Measurements from ENCODE around the gene PDGFD.
A peak's percentile ranks its signal among the peaks of the same experiment; 100 is the strongest.

PDGFD gene

DNA sequence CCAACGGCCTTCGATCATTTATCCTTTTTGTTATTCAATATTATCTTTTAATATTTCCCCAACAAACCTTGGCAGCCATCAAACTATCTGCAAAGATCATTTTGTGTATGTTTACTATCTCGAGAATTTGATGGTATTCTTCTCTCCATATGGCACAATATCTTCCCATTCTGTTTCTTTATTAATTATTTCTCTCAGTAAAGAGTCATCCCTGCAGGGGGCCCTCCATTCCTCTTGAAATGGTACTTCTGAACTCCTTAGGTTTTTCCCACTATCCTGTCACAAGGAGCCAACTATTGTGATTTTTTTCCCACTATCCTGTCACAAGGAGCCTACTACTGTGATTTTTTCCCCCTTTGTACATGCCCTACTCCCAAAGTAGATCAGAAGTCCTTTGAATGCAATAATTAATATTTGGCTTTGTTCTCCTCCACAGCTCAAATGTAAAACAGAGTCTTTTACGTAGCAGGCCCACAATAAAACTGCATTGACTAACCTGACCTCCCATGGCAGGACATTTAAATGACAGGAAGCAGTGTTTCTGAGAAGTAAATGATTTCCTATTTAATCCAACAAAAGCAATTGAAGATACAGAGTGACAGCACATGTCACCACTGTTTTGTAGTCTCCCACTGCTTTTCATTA is 43.3 kb downstream of the PDGFD start:
- Histone ChIP-seq H3K4me3 (ENCODE audit: low read length) (no peak overlapping the region), H3K4me1 (ENCODE audit: control insufficient read depth, insufficient read depth, low read length) (peaks cover 8% of the 10 kb centered on the region), H3K9me3 (ENCODE audit: control insufficient read depth, low read length) (no peaks in the 10 kb centered on the region), H3K36me3 (ENCODE audit: control insufficient read depth, insufficient read depth, low read length, severe bottlenecking) (no peaks in the 10 kb centered on the region), H3K9ac (ENCODE audit: low read length) (no peak overlapping the region), H3K27me3 (replicated peaks; ENCODE audit: control insufficient read depth, insufficient read depth, low read length) (no peaks in the 10 kb centered on the region)
- no peak for DNase-seq (ENCODE audit: low read depth)

DNA sequence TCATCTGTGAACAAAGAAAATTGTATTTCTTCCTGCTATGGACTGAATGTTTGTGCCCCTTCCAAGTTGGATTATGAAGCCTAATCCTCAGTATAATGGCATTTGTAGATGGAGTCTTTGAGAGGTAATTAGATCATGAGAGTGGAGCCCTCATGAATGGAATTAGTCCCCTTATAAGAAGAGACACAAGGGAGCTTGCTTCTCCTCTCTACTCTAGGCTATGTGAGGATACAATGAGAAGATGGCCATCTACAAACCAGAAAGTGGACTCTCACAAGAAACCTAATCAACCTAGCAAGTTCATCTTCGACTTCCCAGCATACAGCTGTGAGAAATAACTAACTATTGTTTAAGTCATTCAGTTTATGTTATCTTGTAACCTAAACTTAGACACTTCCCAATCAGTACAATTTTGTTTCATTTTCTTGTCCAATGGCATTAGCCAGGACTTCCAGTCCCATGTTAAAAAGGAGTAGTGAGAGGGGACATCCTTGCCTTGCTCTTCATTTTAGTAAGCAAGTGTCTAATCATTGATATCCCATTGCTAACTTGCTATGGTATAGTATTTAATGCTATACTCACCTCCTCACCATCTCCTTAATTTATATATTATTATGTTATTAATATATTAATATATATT is 45.7 kb downstream of the PDGFD start:
- no peaks in the 10 kb centered on the region for H3K36me3 ChIP-seq (ENCODE audit: control insufficient read depth, insufficient read depth, low read length, severe bottlenecking)
- no peak for DNase-seq (ENCODE audit: low read depth)
- H3K27me3 ChIP-seq (replicated peaks; ENCODE audit: control insufficient read depth, insufficient read depth, low read length) = no peaks in the 10 kb centered on the region
- H3K4me3 ChIP-seq (ENCODE audit: low read length) = no peak overlapping the region
- no peak overlapping the region for H3K9ac ChIP-seq (ENCODE audit: low read length)
- H3K4me1 ChIP-seq (ENCODE audit: control insufficient read depth, insufficient read depth, low read length) = no peaks in the 10 kb centered on the region
- H3K9me3 ChIP-seq (ENCODE audit: control insufficient read depth, low read length) = no peaks in the 10 kb centered on the region

DNA sequence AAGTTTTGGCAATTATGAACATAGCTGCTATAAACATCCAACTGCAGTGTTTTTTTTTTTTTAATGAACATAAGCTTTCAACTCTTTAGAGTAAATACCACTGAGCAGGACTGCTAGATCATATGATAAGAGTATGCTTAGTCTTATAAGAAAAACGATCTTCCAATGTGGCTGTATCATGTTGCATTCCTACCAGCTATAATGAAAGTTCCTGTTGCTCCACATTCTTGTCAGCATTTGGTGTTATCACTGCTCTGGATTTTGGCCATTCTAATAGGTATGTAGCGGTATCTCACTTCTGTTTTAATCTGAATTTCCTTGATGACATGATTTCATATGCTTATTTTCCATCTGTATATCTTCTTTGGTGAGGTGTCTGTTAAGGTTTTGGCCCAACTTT is 50.4 kb downstream of the PDGFD start:
- Histone ChIP-seq H3K27me3 (replicated peaks; ENCODE audit: control insufficient read depth, insufficient read depth, low read length) (no peaks in the 10 kb centered on the region), H3K4me3 (ENCODE audit: low read length) (no peak overlapping the region), H3K36me3 (ENCODE audit: control insufficient read depth, insufficient read depth, low read length, severe bottlenecking) (no peaks in the 10 kb centered on the region), H3K9ac (ENCODE audit: low read length) (no peak overlapping the region), H3K9me3 (ENCODE audit: control insufficient read depth, low read length) (no peaks in the 10 kb centered on the region), H3K4me1 (ENCODE audit: control insufficient read depth, insufficient read depth, low read length) (peaks cover 11% of the 10 kb centered on the region)
- no peak for DNase-seq (ENCODE audit: low read depth)

DNA sequence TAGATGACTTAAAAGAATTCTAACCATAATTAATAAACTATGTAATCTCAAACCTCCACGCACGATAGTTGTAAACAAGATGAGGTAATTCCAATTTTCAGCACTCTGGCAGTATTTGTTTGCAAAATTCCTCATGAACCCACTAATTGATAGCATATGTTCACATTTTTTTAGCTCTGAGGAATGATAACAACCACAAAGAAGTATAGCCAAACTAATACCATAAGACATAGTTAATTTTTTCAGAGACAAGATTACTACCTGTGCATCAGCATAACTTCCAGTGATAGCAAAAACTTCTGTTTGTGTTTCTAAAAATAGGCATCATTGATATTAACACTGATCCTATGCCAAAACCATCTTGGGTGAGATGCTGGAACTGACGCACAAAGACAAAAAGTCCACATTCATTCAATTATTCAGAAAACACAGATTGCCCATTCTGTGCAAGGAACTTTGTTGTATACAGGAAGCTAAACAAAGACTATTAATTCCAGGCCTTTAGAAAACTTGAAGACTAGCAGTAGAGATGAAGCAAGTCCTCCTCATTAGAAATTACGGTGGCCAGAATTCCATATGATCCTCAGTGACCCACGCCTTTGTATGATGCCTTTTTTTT is 57.7 kb downstream of the PDGFD start:
- H3K4me3 ChIP-seq (ENCODE audit: low read length) = peak overlapping the region; percentile 58
- DNase-seq (ENCODE audit: low read depth) = peak; percentile 82

DNA sequence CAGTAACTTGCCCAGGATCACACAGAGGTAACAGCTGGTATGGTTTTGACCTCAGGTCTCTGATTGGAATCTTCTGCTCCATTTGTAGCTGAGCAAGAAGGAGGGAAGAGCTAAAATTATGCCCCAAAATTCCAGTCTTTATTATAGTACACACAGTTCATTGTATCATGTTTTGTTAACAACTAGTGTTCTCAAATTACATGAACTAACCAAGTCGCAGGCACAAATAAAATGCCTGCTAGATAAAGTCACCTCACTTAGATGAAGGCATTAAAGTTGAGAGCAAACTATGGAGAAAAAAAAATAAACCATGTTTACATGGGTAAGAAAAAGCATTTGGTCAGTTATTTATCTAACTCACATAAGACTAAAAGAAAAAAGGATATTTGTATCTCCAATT is 58.8 kb downstream of the PDGFD start:
- H3K9me3 ChIP-seq (ENCODE audit: control insufficient read depth, low read length) = no peaks in the 10 kb centered on the region
- no peaks in the 10 kb centered on the region for H3K36me3 ChIP-seq (ENCODE audit: control insufficient read depth, insufficient read depth, low read length, severe bottlenecking)
- peak overlapping the region; percentile 58 for H3K4me3 ChIP-seq (ENCODE audit: low read length)
- DNase-seq (ENCODE audit: low read depth) = peak; percentile 54
- peak overlapping the region; percentile 69 for H3K9ac ChIP-seq (ENCODE audit: low read length)
- peaks cover 23% of the 10 kb centered on the region for H3K4me1 ChIP-seq (ENCODE audit: control insufficient read depth, insufficient read depth, low read length)
- no peaks in the 10 kb centered on the region for H3K27me3 ChIP-seq (replicated peaks; ENCODE audit: control insufficient read depth, insufficient read depth, low read length)

More for the DNA sequence above, 57.7 kb downstream of the PDGFD start:
- Histone ChIP-seq H3K4me1 (ENCODE audit: control insufficient read depth, insufficient read depth, low read length) (peaks cover 30% of the 10 kb centered on the region), H3K9ac (ENCODE audit: low read length) (peak overlapping the region; percentile 69), H3K36me3 (ENCODE audit: control insufficient read depth, insufficient read depth, low read length, severe bottlenecking) (no peaks in the 10 kb centered on the region), H3K27me3 (replicated peaks; ENCODE audit: control insufficient read depth, insufficient read depth, low read length) (no peaks in the 10 kb centered on the region), H3K9me3 (ENCODE audit: control insufficient read depth, low read length) (no peaks in the 10 kb centered on the region)

DNA sequence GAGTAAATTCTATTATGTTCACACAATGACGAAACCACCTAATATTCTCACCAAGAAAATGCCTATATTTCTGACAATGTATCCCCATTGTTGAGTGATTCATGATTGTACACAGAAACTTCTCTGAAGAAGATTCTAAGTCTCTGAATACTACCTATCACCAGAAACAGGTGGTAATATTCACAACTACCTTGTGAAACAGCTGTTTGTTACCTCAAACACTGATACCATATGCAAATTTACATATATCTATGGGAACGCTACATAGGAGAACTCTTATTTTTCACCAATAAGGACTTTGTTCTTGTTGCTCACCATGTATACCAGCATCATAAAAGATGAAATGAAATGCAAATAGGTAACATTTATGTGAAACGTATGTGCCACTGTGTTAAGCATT is 59.3 kb downstream of the PDGFD start:
- Histone ChIP-seq H3K27me3 (replicated peaks; ENCODE audit: control insufficient read depth, insufficient read depth, low read length) (no peaks in the 10 kb centered on the region), H3K4me1 (ENCODE audit: control insufficient read depth, insufficient read depth, low read length) (peaks cover 19% of the 10 kb centered on the region), H3K9me3 (ENCODE audit: control insufficient read depth, low read length) (no peaks in the 10 kb centered on the region), H3K36me3 (ENCODE audit: control insufficient read depth, insufficient read depth, low read length, severe bottlenecking) (no peaks in the 10 kb centered on the region), H3K9ac (ENCODE audit: low read length) (peak overlapping the region; percentile 33), H3K4me3 (ENCODE audit: low read length) (peak overlapping the region; percentile 5)
- DNase-seq (ENCODE audit: low read depth) = no peak

DNA sequence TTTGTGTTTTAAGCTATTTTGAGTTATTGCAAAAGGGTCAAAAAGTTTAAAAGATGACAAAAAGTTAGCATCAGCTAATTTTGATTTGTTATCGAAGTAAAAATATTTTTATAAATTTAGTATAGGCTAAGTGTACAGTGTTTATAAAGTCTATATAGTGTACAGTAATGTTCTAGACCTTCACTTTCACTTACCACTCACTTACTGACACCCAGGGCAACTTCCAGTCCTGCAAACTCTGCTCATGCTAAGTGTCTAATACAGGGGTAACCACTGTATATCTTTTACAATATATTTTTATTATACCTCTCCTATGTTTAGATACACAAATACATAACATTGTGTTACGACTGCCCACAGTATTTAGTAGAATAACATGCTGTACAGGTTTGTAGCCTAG is 59.7 kb downstream of the PDGFD start:
- DNase-seq (ENCODE audit: low read depth) = no peak
- no peak overlapping the region for H3K4me3 ChIP-seq (ENCODE audit: low read length)
- no peaks in the 10 kb centered on the region for H3K9me3 ChIP-seq (ENCODE audit: control insufficient read depth, low read length)
- peaks cover 19% of the 10 kb centered on the region for H3K4me1 ChIP-seq (ENCODE audit: control insufficient read depth, insufficient read depth, low read length)
- H3K9ac ChIP-seq (ENCODE audit: low read length) = no peak overlapping the region
- H3K36me3 ChIP-seq (ENCODE audit: control insufficient read depth, insufficient read depth, low read length, severe bottlenecking) = no peaks in the 10 kb centered on the region
- H3K27me3 ChIP-seq (replicated peaks; ENCODE audit: control insufficient read depth, insufficient read depth, low read length) = no peaks in the 10 kb centered on the region

DNA sequence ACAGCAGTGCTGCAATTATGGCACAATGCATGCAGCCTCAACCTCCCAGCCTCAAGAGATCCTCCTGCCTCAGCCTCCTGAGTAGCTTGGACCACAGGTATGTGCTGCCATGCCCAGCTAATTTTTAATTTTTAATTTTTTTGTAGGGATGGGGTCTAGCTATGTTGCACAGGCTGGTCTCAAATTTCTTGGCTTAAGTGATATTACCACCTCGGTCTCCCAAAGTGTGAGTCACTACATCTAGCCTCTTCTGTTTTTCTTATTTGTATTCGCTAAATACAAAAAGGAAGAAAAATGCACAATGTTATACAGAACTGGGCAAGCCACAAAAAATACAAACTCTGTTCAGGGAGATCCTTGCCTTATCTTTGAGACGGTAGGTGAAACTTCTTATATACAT is 65.4 kb downstream of the PDGFD start:
- no peaks in the 10 kb centered on the region for H3K36me3 ChIP-seq (ENCODE audit: control insufficient read depth, insufficient read depth, low read length, severe bottlenecking)
- H3K4me1 ChIP-seq (ENCODE audit: control insufficient read depth, insufficient read depth, low read length) = peaks cover 22% of the 10 kb centered on the region
- no peaks in the 10 kb centered on the region for H3K9me3 ChIP-seq (ENCODE audit: control insufficient read depth, low read length)
- no peak overlapping the region for H3K9ac ChIP-seq (ENCODE audit: low read length)
- no peaks in the 10 kb centered on the region for H3K27me3 ChIP-seq (replicated peaks; ENCODE audit: control insufficient read depth, insufficient read depth, low read length)
- DNase-seq (ENCODE audit: low read depth) = no peak
- H3K4me3 ChIP-seq (ENCODE audit: low read length) = no peak overlapping the region

DNA sequence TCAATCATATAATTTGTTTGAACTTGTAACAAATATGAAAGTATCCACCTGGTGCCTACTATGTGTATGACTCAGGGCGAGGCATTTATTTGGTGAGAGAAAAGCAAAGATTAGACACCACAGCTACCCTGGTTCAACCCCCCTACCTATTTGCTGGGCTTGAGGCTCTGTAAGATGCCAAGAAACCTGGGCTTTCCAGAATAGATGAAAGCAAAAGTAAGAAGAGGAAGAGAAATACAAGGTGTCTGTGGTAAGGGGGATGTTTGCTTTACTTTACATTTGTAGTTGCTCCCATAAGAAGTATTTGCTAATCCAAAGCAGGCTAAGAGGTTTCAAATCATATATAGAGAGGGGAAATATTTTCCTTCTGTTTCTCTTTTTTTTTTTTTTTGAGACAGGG is 65.8 kb downstream of the PDGFD start:
- Histone ChIP-seq H3K9me3 (ENCODE audit: control insufficient read depth, low read length) (no peaks in the 10 kb centered on the region), H3K36me3 (ENCODE audit: control insufficient read depth, insufficient read depth, low read length, severe bottlenecking) (no peaks in the 10 kb centered on the region), H3K9ac (ENCODE audit: low read length) (no peak overlapping the region), H3K4me3 (ENCODE audit: low read length) (no peak overlapping the region), H3K27me3 (replicated peaks; ENCODE audit: control insufficient read depth, insufficient read depth, low read length) (no peaks in the 10 kb centered on the region), H3K4me1 (ENCODE audit: control insufficient read depth, insufficient read depth, low read length) (peaks cover 27% of the 10 kb centered on the region)
- DNase-seq (ENCODE audit: low read depth) = no peak

DNA sequence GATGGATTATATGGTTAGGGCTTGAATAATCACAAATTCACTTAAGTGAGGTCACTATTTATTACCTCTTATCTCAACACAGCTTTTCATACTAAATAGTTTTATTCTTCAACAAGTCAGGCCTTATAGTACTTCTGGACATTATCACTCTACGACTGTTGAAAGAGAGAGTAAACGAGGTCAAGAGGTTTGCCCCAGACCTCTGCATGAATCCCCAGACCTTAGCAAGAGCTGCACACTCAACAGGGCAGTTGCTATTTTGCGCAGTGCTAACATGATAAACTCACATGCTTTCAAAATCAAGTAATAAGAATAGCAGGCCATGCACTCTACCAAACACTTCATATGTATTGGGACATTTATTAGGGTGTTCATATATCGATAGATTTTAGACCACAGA is 67.0 kb downstream of the PDGFD start:
- no peak for DNase-seq (ENCODE audit: low read depth)
- H3K9me3 ChIP-seq (ENCODE audit: control insufficient read depth, low read length) = no peaks in the 10 kb centered on the region
- no peak overlapping the region for H3K4me3 ChIP-seq (ENCODE audit: low read length)
- H3K9ac ChIP-seq (ENCODE audit: low read length) = no peak overlapping the region
- H3K36me3 ChIP-seq (ENCODE audit: control insufficient read depth, insufficient read depth, low read length, severe bottlenecking) = no peaks in the 10 kb centered on the region
- H3K4me1 ChIP-seq (ENCODE audit: control insufficient read depth, insufficient read depth, low read length) = peaks cover 31% of the 10 kb centered on the region
- no peaks in the 10 kb centered on the region for H3K27me3 ChIP-seq (replicated peaks; ENCODE audit: control insufficient read depth, insufficient read depth, low read length)

DNA sequence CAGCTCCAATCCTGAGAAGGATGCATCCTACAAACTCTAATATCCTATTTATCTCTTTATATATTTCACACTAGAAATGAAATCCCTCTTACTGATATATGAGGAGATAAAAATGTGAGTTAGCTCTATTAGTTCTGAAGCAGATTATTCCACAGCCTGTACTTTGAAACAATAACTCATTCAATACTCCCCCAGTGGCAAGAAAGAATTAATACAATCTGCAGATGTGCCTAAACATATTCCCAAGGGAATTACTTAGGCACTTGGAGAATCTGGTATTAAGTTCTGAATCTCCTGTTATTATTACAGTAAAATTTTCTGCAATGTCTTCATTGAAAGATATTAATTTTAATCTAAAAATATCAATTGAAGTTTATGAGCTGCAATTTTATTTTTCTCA is 68.2 kb downstream of the PDGFD start:
- H3K27me3 ChIP-seq (replicated peaks; ENCODE audit: control insufficient read depth, insufficient read depth, low read length) = no peaks in the 10 kb centered on the region
- no peaks in the 10 kb centered on the region for H3K36me3 ChIP-seq (ENCODE audit: control insufficient read depth, insufficient read depth, low read length, severe bottlenecking)
- peak; percentile 7 for DNase-seq (ENCODE audit: low read depth)
- H3K4me1 ChIP-seq (ENCODE audit: control insufficient read depth, insufficient read depth, low read length) = peaks cover 42% of the 10 kb centered on the region
- no peaks in the 10 kb centered on the region for H3K9me3 ChIP-seq (ENCODE audit: control insufficient read depth, low read length)
- no peak overlapping the region for H3K4me3 ChIP-seq (ENCODE audit: low read length)
- no peak overlapping the region for H3K9ac ChIP-seq (ENCODE audit: low read length)

Measured in adipocyte (in vitro differentiated cells).